GM23338 (cell line): Measurements from ENCODE around the gene GLTP. TPM values are rescaled to one million over a fixed set of nuclear protein-coding genes. Genes with fewer than 3 reads are reported as not detected.

Experiments
- ATAC-seq: fragments of 200-7000 bp; cut with Tn5 transposase; 3 replicates; pipeline ENCODE4 v1.9.1; 2020
- DNase-seq: peaks from one replicate; pipeline ENCODE4 v3.0.0-alpha.2; 2015; ENCODE audit warnings: low spot score
- H2AFZ ChIP-seq: fragments of 200-600 bp; sonication (generic); 2 replicates; pipeline ENCODE4 v1.8.0; 2016; ENCODE audit warnings: antibody characterized with exemption, mild to moderate bottlenecking, moderate library complexity
- H3F3A ChIP-seq: fragments of 200-600 bp; sonication (generic); replicated peaks from 2 replicates; pipeline ENCODE4 v1.8.0; 2017; ENCODE audit warnings: antibody characterized with exemption, mixed run types, low read depth
- H3K27ac ChIP-seq: fragments of 200-600 bp; sonication (generic); 2 replicates; pipeline ENCODE4 v1.6.1; 2016; ENCODE audit warnings: low read depth
- H3K27me3 ChIP-seq: fragments of 200-600 bp; sonication (generic); 2 replicates; pipeline ENCODE4 v1.8.0; 2016; ENCODE audit warnings: mild to moderate bottlenecking, mixed run types, moderate library complexity; ENCODE audit not compliant: insufficient read depth
- H3K36me3 ChIP-seq: fragments of 200-600 bp; sonication (generic); 2 replicates; pipeline ENCODE4 v1.8.0; 2016; ENCODE audit warnings: mild to moderate bottlenecking; ENCODE audit not compliant: insufficient read depth
- H3K4me1 ChIP-seq: fragments of 200-600 bp; sonication (generic); 2 replicates; pipeline ENCODE4 v1.8.0; 2016; ENCODE audit warnings: mild to moderate bottlenecking, moderate library complexity; ENCODE audit not compliant: insufficient read depth
- H3K4me2 ChIP-seq: fragments of 200-600 bp; sonication (generic); 2 replicates; pipeline ENCODE4 v1.7.1; 2017; ENCODE audit warnings: mixed run types
- H3K4me3 ChIP-seq: fragments of 200-600 bp; sonication (generic); 2 replicates; pipeline ENCODE4 v1.6.1; 2016; ENCODE audit warnings: mixed run types
- H3K79me2 ChIP-seq: fragments of 200-600 bp; sonication (generic); replicated peaks from 2 replicates; pipeline ENCODE4 v1.8.0; 2017; ENCODE audit warnings: mild to moderate bottlenecking; ENCODE audit not compliant: insufficient read depth
- H3K9me2 ChIP-seq: fragments of 200-600 bp; sonication (generic); 2 replicates; pipeline ENCODE4 v1.8.0; 2017; ENCODE audit not compliant: insufficient read depth
- H4K20me1 ChIP-seq: fragments of 200-600 bp; sonication (generic); replicated peaks from 2 replicates; pipeline ENCODE4 v1.8.0; 2017; ENCODE audit warnings: mild to moderate bottlenecking; ENCODE audit not compliant: insufficient read depth
- H3K27ac Mint-ChIP-seq: 2 replicates; pipeline ENCODE4 v1.8.0; 2020; ENCODE audit warnings: inconsistent platforms, mild to moderate bottlenecking, moderate library complexity, mixed read lengths
- H3K27me3 Mint-ChIP-seq: 3 replicates; pipeline ENCODE4 v1.8.0; 2022; ENCODE audit warnings: low read depth, mild to moderate bottlenecking, moderate library complexity, mixed read lengths, inconsistent platforms; ENCODE audit not compliant: insufficient read depth, poor library complexity
- H3K36me3 Mint-ChIP-seq: 3 replicates; pipeline ENCODE4 v1.8.0; 2021; ENCODE audit warnings: low read depth, mild to moderate bottlenecking, inconsistent platforms, moderate library complexity, mixed read lengths
- H3K4me1 Mint-ChIP-seq: 3 replicates; pipeline ENCODE4 v1.8.0; 2020; ENCODE audit warnings: mild to moderate bottlenecking, inconsistent platforms, mixed read lengths
- H3K4me3 Mint-ChIP-seq: 3 replicates; pipeline ENCODE4 v1.8.0; 2021; ENCODE audit warnings: moderate library complexity, mild to moderate bottlenecking, inconsistent platforms, mixed read lengths
- H3K9me3 Mint-ChIP-seq: 3 replicates; pipeline ENCODE4 v1.8.0; 2020; ENCODE audit warnings: moderate library complexity, mild to moderate bottlenecking, inconsistent platforms, mixed read lengths
- CREB1 ChIP-seq: fragments of 250-450 bp; sonication (Bioruptor Pico); IDR thresholded peaks from 2 replicates; pipeline ENCODE4 v1.5.0; 2020; ENCODE audit warnings: low read depth, mild to moderate bottlenecking, moderate library complexity
- EZH2 ChIP-seq: fragments of 200-600 bp; sonication (generic); IDR thresholded peaks from one replicate; pipeline ENCODE4 v1.8.0; 2017; ENCODE audit warnings: antibody characterized with exemption, mild to moderate bottlenecking, low read depth; ENCODE audit not compliant: unreplicated experiment
- EZH2phosphoT487 ChIP-seq: fragments of 200-600 bp; sonication (generic); IDR thresholded peaks from one replicate; pipeline ENCODE4 v1.8.1; 2018; ENCODE audit warnings: antibody characterized with exemption; ENCODE audit not compliant: unreplicated experiment
- JUNB ChIP-seq: IDR thresholded peaks from one replicate; pipeline ENCODE4 v1.6.1; 2016; ENCODE audit warnings: antibody characterized with exemption; ENCODE audit not compliant: unreplicated experiment
- NANOG ChIP-seq: IDR thresholded peaks from 2 replicates; pipeline ENCODE4 v1.6.1; 2016; ENCODE audit warnings: antibody characterized with exemption, borderline replicate concordance
- POLR2AphosphoS5 ChIP-seq: IDR thresholded peaks from 2 replicates; pipeline ENCODE4 v1.6.1; 2016; ENCODE audit warnings: antibody characterized with exemption, low read depth
- STAT1 ChIP-seq: IDR thresholded peaks from one replicate; pipeline ENCODE4 v1.6.1; 2016; ENCODE audit warnings: antibody characterized with exemption; ENCODE audit not compliant: unreplicated experiment
- ZNF114 ChIP-seq: fragments of 250-450 bp; sonication (Bioruptor Pico); IDR thresholded peaks from 2 replicates; pipeline ENCODE4 v1.5.0; 2020; ENCODE audit warnings: mild to moderate bottlenecking, moderate library complexity
- ZNF331 ChIP-seq: fragments of 250-450 bp; sonication (Bioruptor Pico); IDR thresholded peaks from 2 replicates; pipeline ENCODE4 v1.5.0; 2020; ENCODE audit warnings: low read depth, mild to moderate bottlenecking, moderate library complexity
- polyA plus RNA-seq: library from polyadenylated mRNA; unstranded; fragments of >200 nt; fragmentation: Nextera tagmentation; extraction: Ambion mirVana; gene quantifications from 2 replicates; pipeline ENCODE4 v1.2.1, GENCODE V29; 2016
- total RNA-seq: library from RNA; depleted of rRNA; stranded (reverse); fragments of >200 nt; shearing (Covaris generic); gene quantifications from 2 replicates; pipeline ENCODE4 v1.2.3, GENCODE V29; 2014
- TF ChIP-seq, protein P1 (sequence below): IDR thresholded peaks from one replicate; pipeline ENCODE4 v1.6.1; 2018; ENCODE audit warnings: antibody characterized with exemption; ENCODE audit not compliant: unreplicated experiment
- TF ChIP-seq, protein P2 (sequence below): fragments of 250-450 bp; sonication (Bioruptor Pico); IDR thresholded peaks from 2 replicates; pipeline ENCODE4 v1.5.0; 2020; ENCODE audit warnings: mild to moderate bottlenecking, moderate library complexity
- TF ChIP-seq, protein P3 (sequence below): IDR thresholded peaks from 2 replicates; pipeline ENCODE4 v1.6.1; 2016; ENCODE audit warnings: antibody characterized with exemption
- TF ChIP-seq, protein P4 (sequence below), 2 experiments: fragments of 200-600 bp in 1 of 2; sonication (generic) in 1 of 2; conservative IDR thresholded peaks; 2 replicates each; pipeline versions ENCODE4 v1.5.1 to v1.6.1; 2016 to 2017; ENCODE audit warnings: antibody characterized with exemption in 2 of 2, low read depth in 2 of 2, mild to moderate bottlenecking in 2 of 2, moderate library complexity in 1 of 2

Gene GLTP
- total and polyA plus RNA-seq, 2 experiments from 2014 or later, result 26.5 to 30.2 TPM

DNA sequence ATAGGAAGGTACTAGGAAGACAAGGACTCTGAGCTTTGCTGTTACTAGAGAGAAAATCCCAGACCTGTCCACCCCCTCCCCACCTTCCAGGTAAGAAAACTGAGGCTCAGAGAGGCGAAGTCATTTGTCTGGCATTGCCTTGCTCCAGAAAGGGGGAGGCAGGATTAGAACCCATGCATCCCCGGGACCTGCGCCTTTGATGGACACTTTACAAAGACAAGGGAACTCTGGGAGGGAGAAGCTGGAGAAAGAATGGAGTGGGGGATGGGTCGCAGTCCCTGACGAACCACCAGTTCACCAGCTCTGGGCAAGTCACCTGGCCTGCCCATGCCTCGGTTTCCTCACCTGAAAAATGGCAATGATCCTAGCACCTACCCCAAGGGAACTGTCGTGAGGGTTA is 57.9 kb downstream of the GLTP start:
- no peaks in the 10 kb centered on the region for H3K9me2 ChIP-seq
- TF ChIP-seq EZH2phosphoT487 (no peak), ZNF331 (CRISPR knock-in tag) (no peak), STAT1 (no peak), JUNB (no peak), ZNF114 (CRISPR knock-in tag) (no peak), POLR2AphosphoS5 (no peak), EZH2 (no peak), NANOG (no peak), CREB1 (CRISPR knock-in tag) (no peak)
- TF ChIP-seq, protein P1, sequence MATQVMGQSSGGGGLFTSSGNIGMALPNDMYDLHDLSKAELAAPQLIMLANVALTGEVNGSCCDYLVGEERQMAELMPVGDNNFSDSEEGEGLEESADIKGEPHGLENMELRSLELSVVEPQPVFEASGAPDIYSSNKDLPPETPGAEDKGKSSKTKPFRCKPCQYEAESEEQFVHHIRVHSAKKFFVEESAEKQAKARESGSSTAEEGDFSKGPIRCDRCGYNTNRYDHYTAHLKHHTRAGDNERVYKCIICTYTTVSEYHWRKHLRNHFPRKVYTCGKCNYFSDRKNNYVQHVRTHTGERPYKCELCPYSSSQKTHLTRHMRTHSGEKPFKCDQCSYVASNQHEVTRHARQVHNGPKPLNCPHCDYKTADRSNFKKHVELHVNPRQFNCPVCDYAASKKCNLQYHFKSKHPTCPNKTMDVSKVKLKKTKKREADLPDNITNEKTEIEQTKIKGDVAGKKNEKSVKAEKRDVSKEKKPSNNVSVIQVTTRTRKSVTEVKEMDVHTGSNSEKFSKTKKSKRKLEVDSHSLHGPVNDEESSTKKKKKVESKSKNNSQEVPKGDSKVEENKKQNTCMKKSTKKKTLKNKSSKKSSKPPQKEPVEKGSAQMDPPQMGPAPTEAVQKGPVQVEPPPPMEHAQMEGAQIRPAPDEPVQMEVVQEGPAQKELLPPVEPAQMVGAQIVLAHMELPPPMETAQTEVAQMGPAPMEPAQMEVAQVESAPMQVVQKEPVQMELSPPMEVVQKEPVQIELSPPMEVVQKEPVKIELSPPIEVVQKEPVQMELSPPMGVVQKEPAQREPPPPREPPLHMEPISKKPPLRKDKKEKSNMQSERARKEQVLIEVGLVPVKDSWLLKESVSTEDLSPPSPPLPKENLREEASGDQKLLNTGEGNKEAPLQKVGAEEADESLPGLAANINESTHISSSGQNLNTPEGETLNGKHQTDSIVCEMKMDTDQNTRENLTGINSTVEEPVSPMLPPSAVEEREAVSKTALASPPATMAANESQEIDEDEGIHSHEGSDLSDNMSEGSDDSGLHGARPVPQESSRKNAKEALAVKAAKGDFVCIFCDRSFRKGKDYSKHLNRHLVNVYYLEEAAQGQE, result no peak
- TF ChIP-seq, protein P2, sequence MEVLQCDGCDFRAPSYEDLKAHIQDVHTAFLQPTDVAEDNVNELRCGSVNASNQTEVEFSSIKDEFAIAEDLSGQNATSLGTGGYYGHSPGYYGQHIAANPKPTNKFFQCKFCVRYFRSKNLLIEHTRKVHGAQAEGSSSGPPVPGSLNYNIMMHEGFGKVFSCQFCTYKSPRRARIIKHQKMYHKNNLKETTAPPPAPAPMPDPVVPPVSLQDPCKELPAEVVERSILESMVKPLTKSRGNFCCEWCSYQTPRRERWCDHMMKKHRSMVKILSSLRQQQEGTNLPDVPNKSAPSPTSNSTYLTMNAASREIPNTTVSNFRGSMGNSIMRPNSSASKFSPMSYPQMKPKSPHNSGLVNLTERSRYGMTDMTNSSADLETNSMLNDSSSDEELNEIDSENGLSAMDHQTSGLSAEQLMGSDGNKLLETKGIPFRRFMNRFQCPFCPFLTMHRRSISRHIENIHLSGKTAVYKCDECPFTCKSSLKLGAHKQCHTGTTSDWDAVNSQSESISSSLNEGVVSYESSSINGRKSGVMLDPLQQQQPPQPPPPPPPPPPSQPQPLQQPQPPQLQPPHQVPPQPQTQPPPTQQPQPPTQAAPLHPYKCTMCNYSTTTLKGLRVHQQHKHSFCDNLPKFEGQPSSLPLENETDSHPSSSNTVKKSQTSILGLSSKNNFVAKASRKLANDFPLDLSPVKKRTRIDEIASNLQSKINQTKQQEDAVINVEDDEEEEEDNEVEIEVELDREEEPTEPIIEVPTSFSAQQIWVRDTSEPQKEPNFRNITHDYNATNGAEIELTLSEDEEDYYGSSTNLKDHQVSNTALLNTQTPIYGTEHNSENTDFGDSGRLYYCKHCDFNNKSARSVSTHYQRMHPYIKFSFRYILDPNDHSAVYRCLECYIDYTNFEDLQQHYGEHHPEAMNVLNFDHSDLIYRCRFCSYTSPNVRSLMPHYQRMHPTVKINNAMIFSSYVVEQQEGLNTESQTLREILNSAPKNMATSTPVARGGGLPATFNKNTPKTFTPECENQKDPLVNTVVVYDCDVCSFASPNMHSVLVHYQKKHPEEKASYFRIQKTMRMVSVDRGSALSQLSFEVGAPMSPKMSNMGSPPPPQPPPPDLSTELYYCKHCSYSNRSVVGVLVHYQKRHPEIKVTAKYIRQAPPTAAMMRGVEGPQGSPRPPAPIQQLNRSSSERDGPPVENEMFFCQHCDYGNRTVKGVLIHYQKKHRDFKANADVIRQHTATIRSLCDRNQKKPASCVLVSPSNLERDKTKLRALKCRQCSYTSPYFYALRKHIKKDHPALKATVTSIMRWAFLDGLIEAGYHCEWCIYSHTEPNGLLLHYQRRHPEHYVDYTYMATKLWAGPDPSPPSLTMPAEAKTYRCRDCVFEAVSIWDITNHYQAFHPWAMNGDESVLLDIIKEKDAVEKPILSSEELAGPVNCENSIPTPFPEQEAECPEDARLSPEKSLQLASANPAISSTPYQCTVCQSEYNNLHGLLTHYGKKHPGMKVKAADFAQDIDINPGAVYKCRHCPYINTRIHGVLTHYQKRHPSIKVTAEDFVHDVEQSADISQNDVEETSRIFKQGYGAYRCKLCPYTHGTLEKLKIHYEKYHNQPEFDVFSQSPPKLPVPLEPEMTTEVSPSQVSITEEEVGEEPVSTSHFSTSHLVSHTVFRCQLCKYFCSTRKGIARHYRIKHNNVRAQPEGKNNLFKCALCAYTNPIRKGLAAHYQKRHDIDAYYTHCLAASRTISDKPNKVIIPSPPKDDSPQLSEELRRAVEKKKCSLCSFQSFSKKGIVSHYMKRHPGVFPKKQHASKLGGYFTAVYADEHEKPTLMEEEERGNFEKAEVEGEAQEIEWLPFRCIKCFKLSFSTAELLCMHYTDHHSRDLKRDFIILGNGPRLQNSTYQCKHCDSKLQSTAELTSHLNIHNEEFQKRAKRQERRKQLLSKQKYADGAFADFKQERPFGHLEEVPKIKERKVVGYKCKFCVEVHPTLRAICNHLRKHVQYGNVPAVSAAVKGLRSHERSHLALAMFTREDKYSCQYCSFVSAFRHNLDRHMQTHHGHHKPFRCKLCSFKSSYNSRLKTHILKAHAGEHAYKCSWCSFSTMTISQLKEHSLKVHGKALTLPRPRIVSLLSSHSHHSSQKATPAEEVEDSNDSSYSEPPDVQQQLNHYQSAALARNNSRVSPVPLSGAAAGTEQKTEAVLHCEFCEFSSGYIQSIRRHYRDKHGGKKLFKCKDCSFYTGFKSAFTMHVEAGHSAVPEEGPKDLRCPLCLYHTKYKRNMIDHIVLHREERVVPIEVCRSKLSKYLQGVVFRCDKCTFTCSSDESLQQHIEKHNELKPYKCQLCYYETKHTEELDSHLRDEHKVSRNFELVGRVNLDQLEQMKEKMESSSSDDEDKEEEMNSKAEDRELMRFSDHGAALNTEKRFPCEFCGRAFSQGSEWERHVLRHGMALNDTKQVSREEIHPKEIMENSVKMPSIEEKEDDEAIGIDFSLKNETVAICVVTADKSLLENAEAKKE (CRISPR knock-in tag), result no peak
- TF ChIP-seq, protein P3, sequence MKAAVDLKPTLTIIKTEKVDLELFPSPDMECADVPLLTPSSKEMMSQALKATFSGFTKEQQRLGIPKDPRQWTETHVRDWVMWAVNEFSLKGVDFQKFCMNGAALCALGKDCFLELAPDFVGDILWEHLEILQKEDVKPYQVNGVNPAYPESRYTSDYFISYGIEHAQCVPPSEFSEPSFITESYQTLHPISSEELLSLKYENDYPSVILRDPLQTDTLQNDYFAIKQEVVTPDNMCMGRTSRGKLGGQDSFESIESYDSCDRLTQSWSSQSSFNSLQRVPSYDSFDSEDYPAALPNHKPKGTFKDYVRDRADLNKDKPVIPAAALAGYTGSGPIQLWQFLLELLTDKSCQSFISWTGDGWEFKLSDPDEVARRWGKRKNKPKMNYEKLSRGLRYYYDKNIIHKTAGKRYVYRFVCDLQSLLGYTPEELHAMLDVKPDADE, result no peak
- TF ChIP-seq, protein P4, sequence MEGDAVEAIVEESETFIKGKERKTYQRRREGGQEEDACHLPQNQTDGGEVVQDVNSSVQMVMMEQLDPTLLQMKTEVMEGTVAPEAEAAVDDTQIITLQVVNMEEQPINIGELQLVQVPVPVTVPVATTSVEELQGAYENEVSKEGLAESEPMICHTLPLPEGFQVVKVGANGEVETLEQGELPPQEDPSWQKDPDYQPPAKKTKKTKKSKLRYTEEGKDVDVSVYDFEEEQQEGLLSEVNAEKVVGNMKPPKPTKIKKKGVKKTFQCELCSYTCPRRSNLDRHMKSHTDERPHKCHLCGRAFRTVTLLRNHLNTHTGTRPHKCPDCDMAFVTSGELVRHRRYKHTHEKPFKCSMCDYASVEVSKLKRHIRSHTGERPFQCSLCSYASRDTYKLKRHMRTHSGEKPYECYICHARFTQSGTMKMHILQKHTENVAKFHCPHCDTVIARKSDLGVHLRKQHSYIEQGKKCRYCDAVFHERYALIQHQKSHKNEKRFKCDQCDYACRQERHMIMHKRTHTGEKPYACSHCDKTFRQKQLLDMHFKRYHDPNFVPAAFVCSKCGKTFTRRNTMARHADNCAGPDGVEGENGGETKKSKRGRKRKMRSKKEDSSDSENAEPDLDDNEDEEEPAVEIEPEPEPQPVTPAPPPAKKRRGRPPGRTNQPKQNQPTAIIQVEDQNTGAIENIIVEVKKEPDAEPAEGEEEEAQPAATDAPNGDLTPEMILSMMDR (conservative IDR thresholded peaks at IDR 0.05; ENCODE audit: low read depth in 2 of 2), result no peak
- no peak for ATAC-seq
- H3K27ac Mint-ChIP-seq, result no peak overlapping the region
- no peak overlapping the region for H3K4me2 ChIP-seq
- no peaks in the 10 kb centered on the region for H3K27me3 ChIP-seq
- no peaks in the 10 kb centered on the region for H3K4me1 ChIP-seq
- H3K79me2 ChIP-seq, result no peaks in the 10 kb centered on the region
- no peak overlapping the region for H3K4me3 ChIP-seq
- peaks cover 6% of the 10 kb centered on the region for H3K27me3 Mint-ChIP-seq
- H2AFZ ChIP-seq, result no peak overlapping the region
- no peaks in the 10 kb centered on the region for H3K9me3 Mint-ChIP-seq
- no peak overlapping the region for H3K4me3 Mint-ChIP-seq
- no peak for DNase-seq
- no peaks in the 10 kb centered on the region for H4K20me1 ChIP-seq
- no peak overlapping the region for H3K27ac ChIP-seq
- no peaks in the 10 kb centered on the region for H3F3A ChIP-seq
- no peaks in the 10 kb centered on the region for H3K36me3 ChIP-seq
- no peaks in the 10 kb centered on the region for H3K36me3 Mint-ChIP-seq
- peaks cover 10% of the 10 kb centered on the region; the same call in 2 of the 3 replicates for H3K4me1 Mint-ChIP-seq
